ENCODE measurements around the gene SLC9A6.

DNA sequence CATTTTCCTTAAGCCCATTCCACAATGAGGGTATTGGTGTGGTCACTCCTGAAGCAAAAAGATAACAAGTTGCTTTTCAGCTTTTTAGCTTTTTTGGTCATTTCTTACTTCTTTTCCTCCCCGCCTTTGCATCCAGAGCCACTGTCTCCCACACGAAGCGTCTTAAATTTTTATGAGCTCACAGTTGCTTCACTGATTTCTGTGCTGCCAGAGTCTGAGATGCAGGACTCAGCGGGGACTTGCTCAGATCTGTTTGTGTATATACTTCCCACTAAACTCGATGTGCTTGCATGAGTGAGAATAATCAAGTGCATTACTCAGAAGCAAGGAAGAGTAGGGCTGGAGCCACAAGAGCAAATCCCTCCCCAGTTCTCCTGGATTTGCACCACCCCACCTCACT is 81.9 kb downstream of the SLC9A6 start:
- TF ChIP-seq U2AF2 (optimal IDR thresholded peaks at IDR 0.05; ENCODE audit: low read depth, low read length) (no peak), FOXA1 (IDR thresholded peaks at IDR 0.05; ENCODE audit: borderline replicate concordance) (no peak), HMG20B (CRISPR knock-in tag; IDR thresholded peaks at IDR 0.05) (no peak), RFX1 (IDR thresholded peaks at IDR 0.05) (no peak), ELF1 (tag; IDR thresholded peaks at IDR 0.05) (no peak), TAF1 (IDR thresholded peaks at IDR 0.05; ENCODE audit: control insufficient read depth, extremely low read depth, insufficient read depth, low read length, severe bottlenecking) (no peak), POLR2AphosphoS5 (IDR thresholded peaks at IDR 0.05; ENCODE audit: control insufficient read depth, insufficient read depth, low read depth, low read length) (no peak), ZBTB40 (IDR thresholded peaks at IDR 0.05) (no peak), ZBTB40 (CRISPR knock-in tag; IDR thresholded peaks at IDR 0.05) (no peak), CTCF (IDR thresholded peaks at IDR 0.05 in 2 of 3, conservative IDR thresholded peaks at IDR 0.05 in 1 of 3; ENCODE audit: insufficient read depth in 2 of 3, low read depth in 1 of 3, low read length in 3 of 3) (no peak), RAD21 (CRISPR knock-in tag; conservative IDR thresholded peaks at IDR 0.05 in 1 of 2, IDR thresholded peaks at IDR 0.05 in 1 of 2) (no peak)
- TF ChIP-seq, protein P1, sequence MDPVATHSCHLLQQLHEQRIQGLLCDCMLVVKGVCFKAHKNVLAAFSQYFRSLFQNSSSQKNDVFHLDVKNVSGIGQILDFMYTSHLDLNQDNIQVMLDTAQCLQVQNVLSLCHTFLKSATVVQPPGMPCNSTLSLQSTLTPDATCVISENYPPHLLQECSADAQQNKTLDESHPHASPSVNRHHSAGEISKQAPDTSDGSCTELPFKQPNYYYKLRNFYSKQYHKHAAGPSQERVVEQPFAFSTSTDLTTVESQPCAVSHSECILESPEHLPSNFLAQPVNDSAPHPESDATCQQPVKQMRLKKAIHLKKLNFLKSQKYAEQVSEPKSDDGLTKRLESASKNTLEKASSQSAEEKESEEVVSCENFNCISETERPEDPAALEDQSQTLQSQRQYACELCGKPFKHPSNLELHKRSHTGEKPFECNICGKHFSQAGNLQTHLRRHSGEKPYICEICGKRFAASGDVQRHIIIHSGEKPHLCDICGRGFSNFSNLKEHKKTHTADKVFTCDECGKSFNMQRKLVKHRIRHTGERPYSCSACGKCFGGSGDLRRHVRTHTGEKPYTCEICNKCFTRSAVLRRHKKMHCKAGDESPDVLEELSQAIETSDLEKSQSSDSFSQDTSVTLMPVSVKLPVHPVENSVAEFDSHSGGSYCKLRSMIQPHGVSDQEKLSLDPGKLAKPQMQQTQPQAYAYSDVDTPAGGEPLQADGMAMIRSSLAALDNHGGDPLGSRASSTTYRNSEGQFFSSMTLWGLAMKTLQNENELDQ (CRISPR knock-in tag; IDR thresholded peaks at IDR 0.05; ENCODE audit: borderline replicate concordance): no peak
- TF ChIP-seq, protein P2, sequence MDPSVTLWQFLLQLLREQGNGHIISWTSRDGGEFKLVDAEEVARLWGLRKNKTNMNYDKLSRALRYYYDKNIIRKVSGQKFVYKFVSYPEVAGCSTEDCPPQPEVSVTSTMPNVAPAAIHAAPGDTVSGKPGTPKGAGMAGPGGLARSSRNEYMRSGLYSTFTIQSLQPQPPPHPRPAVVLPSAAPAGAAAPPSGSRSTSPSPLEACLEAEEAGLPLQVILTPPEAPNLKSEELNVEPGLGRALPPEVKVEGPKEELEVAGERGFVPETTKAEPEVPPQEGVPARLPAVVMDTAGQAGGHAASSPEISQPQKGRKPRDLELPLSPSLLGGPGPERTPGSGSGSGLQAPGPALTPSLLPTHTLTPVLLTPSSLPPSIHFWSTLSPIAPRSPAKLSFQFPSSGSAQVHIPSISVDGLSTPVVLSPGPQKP (CRISPR knock-in tag; IDR thresholded peaks at IDR 0.05): no peak
- TF ChIP-seq, protein P3, sequence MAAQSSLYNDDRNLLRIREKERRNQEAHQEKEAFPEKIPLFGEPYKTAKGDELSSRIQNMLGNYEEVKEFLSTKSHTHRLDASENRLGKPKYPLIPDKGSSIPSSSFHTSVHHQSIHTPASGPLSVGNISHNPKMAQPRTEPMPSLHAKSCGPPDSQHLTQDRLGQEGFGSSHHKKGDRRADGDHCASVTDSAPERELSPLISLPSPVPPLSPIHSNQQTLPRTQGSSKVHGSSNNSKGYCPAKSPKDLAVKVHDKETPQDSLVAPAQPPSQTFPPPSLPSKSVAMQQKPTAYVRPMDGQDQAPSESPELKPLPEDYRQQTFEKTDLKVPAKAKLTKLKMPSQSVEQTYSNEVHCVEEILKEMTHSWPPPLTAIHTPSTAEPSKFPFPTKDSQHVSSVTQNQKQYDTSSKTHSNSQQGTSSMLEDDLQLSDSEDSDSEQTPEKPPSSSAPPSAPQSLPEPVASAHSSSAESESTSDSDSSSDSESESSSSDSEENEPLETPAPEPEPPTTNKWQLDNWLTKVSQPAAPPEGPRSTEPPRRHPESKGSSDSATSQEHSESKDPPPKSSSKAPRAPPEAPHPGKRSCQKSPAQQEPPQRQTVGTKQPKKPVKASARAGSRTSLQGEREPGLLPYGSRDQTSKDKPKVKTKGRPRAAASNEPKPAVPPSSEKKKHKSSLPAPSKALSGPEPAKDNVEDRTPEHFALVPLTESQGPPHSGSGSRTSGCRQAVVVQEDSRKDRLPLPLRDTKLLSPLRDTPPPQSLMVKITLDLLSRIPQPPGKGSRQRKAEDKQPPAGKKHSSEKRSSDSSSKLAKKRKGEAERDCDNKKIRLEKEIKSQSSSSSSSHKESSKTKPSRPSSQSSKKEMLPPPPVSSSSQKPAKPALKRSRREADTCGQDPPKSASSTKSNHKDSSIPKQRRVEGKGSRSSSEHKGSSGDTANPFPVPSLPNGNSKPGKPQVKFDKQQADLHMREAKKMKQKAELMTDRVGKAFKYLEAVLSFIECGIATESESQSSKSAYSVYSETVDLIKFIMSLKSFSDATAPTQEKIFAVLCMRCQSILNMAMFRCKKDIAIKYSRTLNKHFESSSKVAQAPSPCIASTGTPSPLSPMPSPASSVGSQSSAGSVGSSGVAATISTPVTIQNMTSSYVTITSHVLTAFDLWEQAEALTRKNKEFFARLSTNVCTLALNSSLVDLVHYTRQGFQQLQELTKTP (IDR thresholded peaks at IDR 0.05; ENCODE audit: low read depth in 1 of 2, partially characterized antibody in 2 of 2): no peak

Data from K562 (cell line).